Stimulated activated CD4-positive, alpha-beta T cell treated with anti-CD3 and anti-CD28 coated beads, Interleukin-4, amount 100 ng/mL, for 4 hours (primary cell): ENCODE measurements around the gene FRRS1.
"Not testable (repeated sequence)": the region's sequence is repeated elsewhere in the genome, so short reads cannot be mapped to it uniquely, and the experiment has no call there.

Experiments
- DNase-seq, 2 experiments: peaks; one replicate each; pipeline ENCODE4 v3.0.0-alpha.2; 2020

FRRS1 gene

DNA sequence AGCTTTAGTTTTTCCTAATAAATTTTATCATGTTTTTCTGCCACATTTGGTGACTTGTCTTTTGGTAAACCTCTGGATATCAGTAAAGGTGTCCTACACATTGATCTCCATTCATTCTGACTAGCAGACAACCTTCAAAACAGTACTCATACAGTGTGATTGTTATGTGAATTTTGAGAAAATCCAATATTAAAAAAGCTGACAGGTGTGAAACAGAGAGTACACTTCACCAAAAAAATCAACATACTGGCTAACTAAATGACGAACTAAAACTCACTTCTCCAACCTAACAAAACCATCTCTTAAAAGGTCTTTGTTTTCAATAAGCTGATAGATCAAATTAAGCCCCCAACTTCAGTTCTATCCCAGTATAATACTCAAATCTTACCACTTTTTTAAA, 1.5 kb downstream of the FRRS1 start:
- no peak for DNase-seq

- no peak for DNase-seq
Measured at GRCh38 chr1:99764439-99764838, 2.0 kb downstream of the FRRS1 start.

DNA sequence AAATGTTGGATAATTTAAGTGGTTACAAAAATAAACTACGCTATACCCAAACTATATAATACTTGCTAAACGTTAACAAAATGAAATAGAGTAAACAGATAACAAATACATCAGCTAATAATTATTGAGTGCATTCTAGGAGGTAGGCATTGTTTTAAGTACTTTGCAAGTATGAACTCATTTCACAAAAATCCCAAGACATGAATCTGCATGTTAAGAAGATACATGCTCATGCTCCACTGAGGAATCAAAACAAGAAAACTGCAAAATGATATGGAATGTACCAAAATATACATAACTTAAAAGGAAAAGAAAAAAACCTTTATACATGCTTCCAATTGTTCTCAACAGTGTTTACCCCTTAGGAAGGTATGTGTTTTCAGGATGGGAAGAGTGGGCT, 2.5 kb downstream of the FRRS1 start:
- no peak for DNase-seq

GRCh38 chr1:99761774-99762173, 4.7 kb downstream of the FRRS1 start:
- DNase-seq: no peak

- DNase-seq: no peak
Measured at GRCh38 chr1:99759518-99760160, 6.8 kb downstream of the FRRS1 start.

GRCh38 chr1:99758686-99759517, 7.5 kb downstream of the FRRS1 start:
- DNase-seq: not testable (repeated sequence)

- DNase-seq: no peak
Measured at GRCh38 chr1:99758073-99758511, 8.3 kb downstream of the FRRS1 start.

DNA sequence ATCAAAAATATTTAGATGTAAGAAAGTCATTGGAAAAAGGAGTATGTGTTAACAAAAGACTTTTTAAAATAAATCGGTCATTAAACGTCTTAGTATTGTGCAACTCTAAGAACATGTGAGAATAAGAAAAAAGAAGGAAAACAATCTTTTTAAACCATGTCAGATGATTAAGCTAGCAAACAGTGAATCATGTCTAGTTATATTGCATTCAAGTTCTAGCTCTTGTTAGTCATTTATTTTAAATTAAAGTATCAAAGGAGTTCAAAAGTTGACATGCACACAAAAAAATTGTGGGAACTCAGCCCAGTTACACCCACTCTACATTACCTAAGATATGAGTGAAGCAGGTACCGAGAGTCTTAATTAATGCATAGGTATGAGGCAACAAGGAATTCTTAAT, 9.8 kb downstream of the FRRS1 start:
- no peak for DNase-seq

- DNase-seq: no peak
Measured at GRCh38 chr1:99755664-99756063, 10.8 kb downstream of the FRRS1 start.

GRCh38 chr1:99754697-99755096, 11.7 kb downstream of the FRRS1 start:
- no peak for DNase-seq

- no peak for DNase-seq
Measured at GRCh38 chr1:99754055-99754626, 12.3 kb downstream of the FRRS1 start.

DNA sequence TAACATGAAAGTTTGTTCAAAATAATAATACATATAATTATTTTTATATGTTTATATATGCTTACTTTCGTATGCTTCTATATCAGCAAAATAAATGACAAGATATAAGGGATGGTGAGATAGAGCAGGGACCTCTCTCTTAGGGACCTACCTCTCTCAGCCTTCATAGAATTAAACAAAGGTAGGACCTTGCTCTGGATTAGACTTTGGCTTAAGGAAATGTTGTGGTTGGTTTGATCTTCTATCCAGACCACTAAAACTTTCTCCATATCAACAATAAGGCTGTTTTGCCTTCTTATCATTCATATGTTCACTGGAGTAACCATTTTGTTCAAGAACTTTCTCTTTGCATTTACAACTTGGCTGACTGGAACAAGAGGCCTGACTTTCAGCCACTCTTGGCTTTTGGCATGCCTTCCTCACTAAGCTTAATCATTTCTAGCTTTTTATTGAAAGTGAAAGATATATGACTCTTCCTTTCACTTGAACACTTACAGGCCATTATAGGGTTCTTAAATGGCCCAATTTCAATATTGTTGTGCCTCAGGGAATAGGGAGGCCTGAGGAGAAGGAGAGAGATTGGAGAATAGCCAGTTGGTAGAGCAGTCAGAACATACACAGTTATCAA, 14.4 kb downstream of the FRRS1 start:
- DNase-seq: no peak

DNA sequence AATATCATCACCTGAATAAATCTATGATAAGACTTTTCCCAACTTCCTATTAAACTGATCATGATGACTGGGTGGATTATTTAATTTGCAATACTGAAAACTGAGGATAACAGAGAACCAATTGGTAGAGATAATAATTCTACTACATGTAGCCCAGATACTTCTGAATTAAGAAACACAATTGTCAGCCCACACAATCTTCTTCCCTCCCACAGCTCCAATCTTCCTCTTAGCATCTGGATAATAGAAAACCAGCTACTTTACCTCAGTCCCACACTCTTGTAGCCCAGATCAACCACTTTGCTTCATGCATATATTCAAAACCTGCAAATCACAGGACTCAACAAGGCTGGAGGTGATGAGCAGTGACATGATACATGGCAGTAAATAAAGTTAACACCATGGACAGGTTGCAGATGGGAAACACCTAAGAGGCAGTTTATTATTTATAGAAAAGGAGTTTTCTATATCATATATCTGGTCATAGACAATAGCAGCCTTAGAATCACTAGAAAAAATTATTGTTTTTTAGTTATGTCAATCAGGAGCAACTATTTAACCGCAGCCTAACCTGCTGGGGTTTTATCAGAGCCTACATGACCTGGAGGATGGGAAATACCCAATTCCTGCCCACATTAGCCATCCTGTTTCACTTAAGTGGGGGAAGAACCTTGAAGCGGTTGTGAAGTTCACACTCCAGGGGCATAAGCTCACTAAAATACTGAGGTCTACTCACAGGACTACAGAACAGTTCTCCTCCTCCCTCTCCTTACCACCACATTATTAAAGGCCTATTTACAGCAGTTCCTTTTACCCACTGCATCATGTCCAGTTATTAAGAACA, 16.7 kb downstream of the FRRS1 start:
- no peak for DNase-seq

- DNase-seq: no peak
Measured at GRCh38 chr1:99748419-99748818, 18.0 kb downstream of the FRRS1 start.

GRCh38 chr1:99745684-99746083, 20.8 kb downstream of the FRRS1 start:
- no peak for DNase-seq

DNA sequence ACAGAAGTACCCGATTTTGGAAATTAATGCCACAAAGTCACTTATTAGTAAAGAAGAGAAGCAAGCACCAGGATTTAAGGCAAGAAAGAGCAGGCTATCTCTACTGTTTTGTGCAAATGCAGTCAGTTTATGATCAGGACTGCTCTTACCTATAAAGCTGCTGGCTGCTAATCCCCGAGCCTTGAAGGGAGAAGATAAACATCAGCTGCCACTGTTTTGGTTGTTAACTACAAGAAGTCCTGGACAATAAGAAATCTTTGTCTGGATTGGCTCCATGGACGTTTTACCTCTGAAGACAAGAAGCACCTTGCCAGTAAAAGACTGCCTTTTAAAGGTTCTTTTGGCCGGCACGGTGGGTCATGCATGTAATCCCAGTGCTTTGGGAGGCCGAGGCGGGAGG, 21.4 kb downstream of the FRRS1 start:
- no peak for DNase-seq

- DNase-seq: no peak
Measured at GRCh38 chr1:99740141-99740540, 26.3 kb downstream of the FRRS1 start.

- no peak for DNase-seq
Measured at GRCh38 chr1:99738858-99739465, 27.5 kb downstream of the FRRS1 start.

DNA sequence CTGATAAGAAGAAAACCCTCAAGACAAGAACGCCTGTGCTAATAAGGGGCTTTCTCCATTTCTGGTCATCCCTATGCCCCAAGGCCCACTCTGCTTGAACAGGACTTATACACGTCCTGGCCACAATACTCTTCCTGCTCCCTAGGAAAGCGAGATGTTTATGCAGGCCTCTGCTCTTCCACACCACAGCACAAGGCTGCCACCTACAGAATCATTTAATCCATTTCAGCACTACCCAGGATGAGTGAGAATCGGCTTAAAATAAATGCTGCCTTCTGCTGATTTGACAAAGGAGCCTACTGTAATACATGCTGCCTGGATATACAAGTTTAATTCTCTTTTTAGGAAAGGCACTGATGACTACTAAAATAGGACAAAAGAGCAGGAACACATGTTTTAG, 29.4 kb downstream of the FRRS1 start:
- no peak for DNase-seq

- DNase-seq: no peak
Measured at GRCh38 chr1:99735852-99736251, 30.6 kb downstream of the FRRS1 start.

GRCh38 chr1:99731384-99731783, 35.1 kb downstream of the FRRS1 start:
- no peak for DNase-seq
